Neuronal stem cell (in vitro differentiated cells): ENCODE measurements around the gene ARMH3.

Experiments used
- DNase-seq: peaks from one replicate; pipeline ENCODE4 v3.0.0-alpha.2; 2013; ENCODE audit warnings: low spot score
- H2AFZ ChIP-seq: one replicate; pipeline ENCODE4 v1.6.1; 2013; ENCODE audit warnings: mild to moderate bottlenecking, low read length, inconsistent platforms
- H2AK5ac ChIP-seq: 2 replicates; pipeline ENCODE4 v1.6.1; 2013; ENCODE audit warnings: low read depth, mild to moderate bottlenecking, inconsistent platforms, low read length, moderate library complexity, mixed read lengths
- H2BK120ac ChIP-seq: 2 replicates; pipeline ENCODE4 v1.6.1; 2013; ENCODE audit warnings: low read depth, mild to moderate bottlenecking, inconsistent platforms, low read length, moderate library complexity, mixed read lengths
- H2BK12ac ChIP-seq: one replicate; pipeline ENCODE4 v1.6.1; 2013; ENCODE audit warnings: low read length, inconsistent platforms
- H2BK15ac ChIP-seq: 2 replicates; pipeline ENCODE4 v1.6.1; 2013; ENCODE audit warnings: mild to moderate bottlenecking, low read length, inconsistent platforms, mixed read lengths
- H2BK5ac ChIP-seq: one replicate; pipeline ENCODE4 v1.6.1; 2013; ENCODE audit warnings: inconsistent platforms, mild to moderate bottlenecking, low read length, moderate library complexity
- H3K14ac ChIP-seq: one replicate; pipeline ENCODE4 v1.6.1; 2013; ENCODE audit warnings: low read length, inconsistent platforms
- H3K18ac ChIP-seq: 2 replicates; pipeline ENCODE4 v1.6.1; 2013; ENCODE audit warnings: low read length, inconsistent platforms
- H3K23ac ChIP-seq: 2 replicates; pipeline ENCODE4 v1.6.1; 2013; ENCODE audit warnings: low read depth, mild to moderate bottlenecking, mixed read lengths, low read length, inconsistent platforms; ENCODE audit not compliant: poor library complexity
- H3K27ac ChIP-seq: replicated peaks from 3 replicates; pipeline ENCODE4 v1.5.1; 2013; ENCODE audit warnings: low read length, inconsistent platforms
- H3K27me3 ChIP-seq, 3 experiments: 2 replicates each; pipeline ENCODE4 v1.6.1; 2013; ENCODE audit warnings: low read length in 3 of 3, mild to moderate bottlenecking in 2 of 3, inconsistent platforms in 1 of 3, low read depth in 1 of 3, mixed read lengths in 1 of 3, moderate library complexity in 1 of 3; ENCODE audit not compliant: control insufficient read depth in 3 of 3, insufficient read depth in 3 of 3
- H3K36me3 ChIP-seq, 2 donors: replicated peaks in 1 of 2; 2 replicates each; pipeline ENCODE4 v1.6.1; 2013; ENCODE audit warnings: low read length in 2 of 2; ENCODE audit not compliant: control insufficient read depth in 2 of 2, insufficient read depth in 2 of 2
- H3K4ac ChIP-seq: 2 replicates; pipeline ENCODE4 v1.6.1; 2013; ENCODE audit warnings: inconsistent platforms, mild to moderate bottlenecking, low read length, moderate library complexity
- H3K4me1 ChIP-seq, 2 donors: 1 replicate in 1 of 2; 2 replicates in 1 of 2; pipeline ENCODE4 v1.6.1; 2013; ENCODE audit warnings: low read length in 2 of 2, low read depth in 1 of 2; ENCODE audit not compliant: control insufficient read depth in 2 of 2, insufficient read depth in 1 of 2
- H3K4me2 ChIP-seq: one replicate; pipeline ENCODE4 v1.6.1; 2013; ENCODE audit warnings: mild to moderate bottlenecking, low read length, inconsistent platforms; ENCODE audit not compliant: insufficient read depth, poor library complexity, severe bottlenecking
- H3K4me3 ChIP-seq, 2 donors: 2 replicates each; pipeline ENCODE4 v1.5.1; 2013; ENCODE audit warnings: low read length in 2 of 2, mild to moderate bottlenecking in 2 of 2, inconsistent platforms in 1 of 2, moderate library complexity in 1 of 2
- H3K79me1 ChIP-seq: one replicate; pipeline ENCODE4 v1.6.1; 2013; ENCODE audit warnings: low read depth, mild to moderate bottlenecking, inconsistent platforms, low read length, moderate library complexity
- H3K9ac ChIP-seq: one replicate; pipeline ENCODE4 v1.6.1; 2013; ENCODE audit warnings: mild to moderate bottlenecking, low read depth, low read length, inconsistent platforms; ENCODE audit not compliant: poor library complexity
- H3K9me3 ChIP-seq, 2 donors: replicated peaks in 1 of 2; 2 replicates each; pipeline versions ENCODE3 to v1.6.1; 2013; ENCODE audit warnings: low read length in 2 of 2, mild to moderate bottlenecking in 2 of 2, inconsistent platforms in 1 of 2, low read depth in 1 of 2, mixed read lengths in 1 of 2, moderate library complexity in 1 of 2; ENCODE audit not compliant: control insufficient read depth in 2 of 2, insufficient read depth in 1 of 2
- H4K8ac ChIP-seq: one replicate; pipeline ENCODE4 v1.6.1; 2013; ENCODE audit warnings: low read depth, mild to moderate bottlenecking, inconsistent platforms, low read length, moderate library complexity
- H4K91ac ChIP-seq: one replicate; pipeline ENCODE4 v1.6.1; 2013; ENCODE audit warnings: low read length, low read depth, mild to moderate bottlenecking, inconsistent platforms; ENCODE audit not compliant: poor library complexity
- WGBS, 2 donors: extraction: QIAGEN DNeasy Blood & Tissue Kit; methylation state at CpG; one replicate each; pipeline ENCODE4 v1.1.7; 2013; ENCODE audit warnings: missing lambda C conversion rate in 2 of 2, mixed read lengths in 1 of 2; ENCODE audit not compliant: insufficient read length in 2 of 2, insufficient replicate concordance in 1 of 2; ENCODE audit errors: extremely low coverage in 2 of 2; 5-methylcytosine and 5-hydroxymethylcytosine counted together

Gene ARMH3

GRCh38 chr10:101941871-101942270 lies 114.1 kb downstream of the ARMH3 start:
- Histone ChIP-seq H3K4ac (no peak overlapping the region), H3K4me1 (no peaks in the 10 kb centered on the region), H2AFZ (no peak overlapping the region), H2BK5ac (no peak overlapping the region), H3K27me3 (no peaks in the 10 kb centered on the region), H3K9ac (no peak overlapping the region), H3K23ac (no peak overlapping the region), H3K27ac (no peak overlapping the region), H3K4me3 (no peak overlapping the region), H3K18ac (no peak overlapping the region), H2BK15ac (no peak overlapping the region), H2AK5ac (no peak overlapping the region), H4K91ac (no peak overlapping the region), H4K8ac (no peak overlapping the region), H3K4me2 (no peak overlapping the region), H3K79me1 (no peaks in the 10 kb centered on the region), H3K14ac (no peak overlapping the region), H2BK120ac (no peak overlapping the region), H2BK12ac (no peak overlapping the region), H3K9me3 (no peaks in the 10 kb centered on the region), H3K36me3 (peaks cover 0 to 17% of the 10 kb centered on the region in 2 donors)
- DNase-seq, result no peak
- WGBS, 2 donors, result no CpG with 5 or more reads among the region's 1 CpG

- H3K4me1 ChIP-seq, result no peaks in the 10 kb centered on the region
- no peak for DNase-seq
These were observed 115.1 kb downstream of the ARMH3 start for GRCh38 chr10:101940916-101941315.

GRCh38 chr10:101939729-101940128 lies 116.2 kb downstream of the ARMH3 start:
- Histone ChIP-seq H2BK5ac (no peak overlapping the region), H3K4ac (no peak overlapping the region), H3K36me3 (peaks cover 0 to 17% of the 10 kb centered on the region in 2 donors), H2AFZ (no peak overlapping the region), H3K27ac (no peak overlapping the region), H3K23ac (no peak overlapping the region), H4K91ac (no peak overlapping the region), H2BK12ac (no peak overlapping the region), H2AK5ac (no peak overlapping the region), H3K14ac (no peak overlapping the region), H3K9me3 (no peaks in the 10 kb centered on the region), H3K79me1 (no peaks in the 10 kb centered on the region), H3K4me1 (peaks cover 2 to 7% of the 10 kb centered on the region in 2 donors), H3K18ac (no peak overlapping the region), H2BK15ac (no peak overlapping the region), H3K4me3 (no peak overlapping the region), H3K9ac (no peak overlapping the region), H4K8ac (no peak overlapping the region), H2BK120ac (no peak overlapping the region), H3K27me3 (no peaks in the 10 kb centered on the region), H3K4me2 (no peak overlapping the region)
- WGBS, 2 donors, result 100% methylated on average over 1 of the region's 3 CpGs; no CpG with 5 or more reads in 1 of the 2 donors
- DNase-seq, result no peak

More at GRCh38 chr10:101940916-101941315, 115.1 kb downstream of the ARMH3 start:
- no peak overlapping the region for H2BK15ac ChIP-seq
- no peak overlapping the region for H3K4ac ChIP-seq
- no peak overlapping the region for H3K23ac ChIP-seq
- H3K4me3 ChIP-seq, result no peak overlapping the region
- no peak overlapping the region for H3K14ac ChIP-seq
- H3K9ac ChIP-seq, result no peak overlapping the region
- H3K36me3 ChIP-seq, result peaks cover 0 to 17% of the 10 kb centered on the region in 2 donors
- no peaks in the 10 kb centered on the region for H3K27me3 ChIP-seq
- no peak overlapping the region for H2BK5ac ChIP-seq
- no peaks in the 10 kb centered on the region for H3K79me1 ChIP-seq
- H3K4me2 ChIP-seq, result no peak overlapping the region
- no peak overlapping the region for H2BK12ac ChIP-seq
- no peak overlapping the region for H2AFZ ChIP-seq
- no peak overlapping the region for H2BK120ac ChIP-seq
- no peak overlapping the region for H2AK5ac ChIP-seq
- no peak overlapping the region for H4K8ac ChIP-seq
- no peak overlapping the region for H4K91ac ChIP-seq
- WGBS, 2 donors, result no CpG with 5 or more reads among the region's 1 CpG
- no peak overlapping the region for H3K27ac ChIP-seq
- no peak overlapping the region for H3K18ac ChIP-seq
- no peaks in the 10 kb centered on the region for H3K9me3 ChIP-seq

GRCh38 chr10:101939008-101939648 lies 116.8 kb downstream of the ARMH3 start:
- Histone ChIP-seq H3K14ac (no peak overlapping the region), H3K9ac (no peak overlapping the region), H4K91ac (no peak overlapping the region), H3K18ac (no peak overlapping the region), H3K23ac (no peak overlapping the region), H2BK120ac (no peak overlapping the region), H2BK5ac (no peak overlapping the region), H2BK12ac (no peak overlapping the region), H3K4me1 (peaks cover 3 to 7% of the 10 kb centered on the region in 2 donors), H3K27ac (no peak overlapping the region), H3K9me3 (no peaks in the 10 kb centered on the region), H4K8ac (no peak overlapping the region), H3K36me3 (peaks cover 0 to 17% of the 10 kb centered on the region in 2 donors), H2AK5ac (no peak overlapping the region), H2AFZ (no peak overlapping the region), H3K4ac (no peak overlapping the region), H2BK15ac (no peak overlapping the region), H3K79me1 (no peaks in the 10 kb centered on the region), H3K27me3 (no peaks in the 10 kb centered on the region), H3K4me2 (no peak overlapping the region), H3K4me3 (no peak overlapping the region)
- no CpG with 5 or more reads among the region's 3 CpGs for WGBS, 2 donors
- DNase-seq, result no peak
